Activated B cell treated with CpG ODN at 0.5 μM for 24 hours (primary cell): ENCODE measurements around the gene ALDOB. TPM values are rescaled to one million over a fixed set of nuclear protein-coding genes. Genes with fewer than 3 reads are reported as not detected.

Experiments used
- ATAC-seq: fragments of 200-7000 bp; cut with Tn5 transposase; one replicate; pipeline ENCODE4 v1.10.0; 2021; ENCODE audit warnings: low read depth, mild to moderate bottlenecking, moderate library complexity
- CTCF ChIA-PET: fragments of 350-600 bp; sonication (Branson Sonifier 250); formaldehyde crosslinking; loops from one replicate; lab custom pipeline; 2021; ENCODE audit warnings: antibody characterized with exemption; lab: Charles Lee
- POLR2A ChIA-PET: fragments of 350-600 bp; sonication (Branson Sonifier 250); formaldehyde crosslinking; loops from one replicate; lab custom pipeline; 2021; ENCODE audit warnings: antibody characterized with exemption; lab: Charles Lee
- DNase-seq: peaks from one replicate; pipeline ENCODE4 v3.0.0; 2022
- H3K27ac Mint-ChIP-seq: one replicate; pipeline ENCODE4 v1.8.0; 2020; ENCODE audit warnings: mixed read lengths
- H3K27me3 Mint-ChIP-seq: one replicate; pipeline ENCODE4 v1.8.0; 2021; ENCODE audit warnings: mixed read lengths
- H3K36me3 Mint-ChIP-seq: one replicate; pipeline ENCODE4 v1.8.0; 2021; ENCODE audit warnings: low read depth, mixed read lengths
- H3K4me1 Mint-ChIP-seq: one replicate; pipeline ENCODE4 v1.8.0; 2021; ENCODE audit warnings: mixed read lengths
- H3K4me3 Mint-ChIP-seq: one replicate; pipeline ENCODE4 v1.8.0; 2020; ENCODE audit warnings: mild to moderate bottlenecking, mixed read lengths
- H3K9me3 Mint-ChIP-seq: one replicate; pipeline ENCODE4 v1.8.0; 2020; ENCODE audit warnings: mixed read lengths
- CTCF ChIP-seq: fragments of 200-600 bp; IDR thresholded peaks from one replicate; pipeline ENCODE4 v1.8.0; 2022; ENCODE audit warnings: antibody characterized with exemption, mild to moderate bottlenecking
- intact Hi-C: fragments of 100-400 bp; cut with micrococcal nuclease; formaldehyde crosslinking; loops from one replicate; pipeline ENCODE4 v1.15.1; 2024
- total RNA-seq: library from RNA; stranded (reverse); gene quantifications from 2 replicates; pipeline ENCODE4 v1.2.3, GENCODE V29; 2022

ALDOB gene
- total RNA-seq, 1 donor from 2014 or later = not detected

GRCh38 chr9:101375546-101375945 is 60.0 kb downstream of the ALDOB start:
- H3K36me3 Mint-ChIP-seq = no peaks in the 10 kb centered on the region
- H3K4me1 Mint-ChIP-seq = no peaks in the 10 kb centered on the region
- H3K27ac Mint-ChIP-seq = no peak overlapping the region
- intact Hi-C loops = no loop called here
- POLR2A ChIA-PET = no interaction called here
- DNase-seq = no peak
- H3K9me3 Mint-ChIP-seq = peaks cover 5% of the 10 kb centered on the region
- no peak for ATAC-seq
- H3K27me3 Mint-ChIP-seq = peaks cover 10% of the 10 kb centered on the region
- no peak overlapping the region for H3K4me3 Mint-ChIP-seq
- no peak for TF ChIP-seq CTCF
- CTCF ChIA-PET = no interaction called here

- POLR2A ChIA-PET = no interaction called here
- no peak overlapping the region for H3K4me3 Mint-ChIP-seq
- H3K9me3 Mint-ChIP-seq = peaks cover under 1% of the 10 kb centered on the region
- H3K27me3 Mint-ChIP-seq = peaks cover 9% of the 10 kb centered on the region
- DNase-seq (no peak), ATAC-seq (no peak)
- no peak overlapping the region for H3K27ac Mint-ChIP-seq
- no peaks in the 10 kb centered on the region for H3K36me3 Mint-ChIP-seq
- no peaks in the 10 kb centered on the region for H3K4me1 Mint-ChIP-seq
- CTCF ChIA-PET = no interaction called here
- TF ChIP-seq CTCF = no peak
- intact Hi-C loops = no loop called here
Observed at GRCh38 chr9:101372327-101373118, 63.1 kb downstream of the ALDOB start.

GRCh38 chr9:101371813-101372212 is 63.8 kb downstream of the ALDOB start:
- ChIA-PET CTCF (no interaction called here), POLR2A (no interaction called here)
- Mint-ChIP-seq H3K27ac (no peak overlapping the region), H3K4me1 (no peaks in the 10 kb centered on the region), H3K27me3 (peaks cover 8% of the 10 kb centered on the region), H3K36me3 (no peaks in the 10 kb centered on the region), H3K9me3 (no peaks in the 10 kb centered on the region), H3K4me3 (no peak overlapping the region)
- no peak for ATAC-seq
- DNase-seq = no peak
- intact Hi-C loops = no loop called here
- TF ChIP-seq CTCF = no peak

Other genes starting within 250 kb of the ALDOB start
- not detected in 2 replicates for gene BAAT, start 50.8 kb downstream of the ALDOB start, total RNA-seq
- gene MRPL50, start 37.2 kb downstream of the ALDOB start, total RNA-seq = 14.0 and 16.1 TPM in 2 replicates
- 16.1 and 21.1 TPM in 2 replicates for gene ZNF189, start 36.9 kb downstream of the ALDOB start, total RNA-seq
- gene RNF20, start 98.1 kb upstream of the ALDOB start, total RNA-seq = 46.6 and 51.6 TPM in 2 replicates
- gene PPP3R2, start 159.2 kb upstream of the ALDOB start, total RNA-seq = not detected in 2 replicates